Right hindlimb (tissue), 1 donor: ENCODE measurements around the gene PLEKHA6.
"Not testable (repeated sequence)": the region's sequence is repeated elsewhere in the genome, so short reads cannot be mapped to it uniquely, and the experiment has no call there.

ENCODE experiments used
- DNase-seq: peaks from one replicate; pipeline ENCODE4 v3.0.0-alpha.2; 2018

The PLEKHA6 gene

DNA sequence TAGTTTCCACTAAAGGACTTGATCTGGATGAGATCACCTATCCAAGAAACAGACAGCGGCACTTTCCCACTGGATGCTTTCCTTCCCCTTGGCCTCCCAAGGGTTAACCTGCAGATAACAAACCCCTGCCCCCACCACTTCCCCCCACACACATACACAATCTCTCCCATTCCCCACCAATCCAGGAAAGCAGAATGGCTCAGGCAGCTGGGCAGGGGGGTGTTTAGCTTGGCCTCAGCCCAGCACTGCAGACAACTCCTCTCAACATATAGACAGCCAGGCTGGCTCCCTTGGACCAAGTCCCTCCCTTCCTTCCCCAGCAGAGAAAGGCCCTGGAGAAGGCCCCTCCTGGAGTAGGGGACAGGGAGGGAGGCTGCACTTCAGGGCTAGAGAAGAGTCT is 24.6 kb downstream of the PLEKHA6 start:
- peak; percentile 47 for DNase-seq

- DNase-seq, result no peak
Measured at GRCh38 chr1:204334455-204334854, 25.3 kb downstream of the PLEKHA6 start.

GRCh38 chr1:204333427-204333826 is 26.3 kb downstream of the PLEKHA6 start:
- DNase-seq, result no peak

- DNase-seq, result no peak
Measured at GRCh38 chr1:204331847-204332487, 27.8 kb downstream of the PLEKHA6 start.

DNA sequence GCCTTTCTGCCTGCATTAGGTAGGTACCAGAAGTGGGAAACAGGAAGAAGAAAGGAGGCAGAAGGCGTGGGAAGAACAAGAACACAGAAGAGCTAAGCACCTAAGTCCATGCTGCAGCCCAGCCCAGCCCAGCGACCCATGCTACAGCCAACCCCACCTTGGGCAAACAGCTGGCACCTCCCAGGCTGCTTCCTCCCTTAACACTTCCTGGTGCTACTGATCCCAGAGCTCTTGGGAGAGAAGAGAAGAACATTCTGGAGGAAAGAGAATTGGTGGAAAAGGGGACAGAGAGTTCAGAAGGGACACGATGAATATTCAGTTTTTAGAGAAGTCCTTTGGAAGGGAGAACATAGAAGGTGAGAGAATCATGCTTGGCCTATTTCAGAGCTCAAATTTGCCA is 28.5 kb downstream of the PLEKHA6 start:
- DNase-seq, result no peak

DNA sequence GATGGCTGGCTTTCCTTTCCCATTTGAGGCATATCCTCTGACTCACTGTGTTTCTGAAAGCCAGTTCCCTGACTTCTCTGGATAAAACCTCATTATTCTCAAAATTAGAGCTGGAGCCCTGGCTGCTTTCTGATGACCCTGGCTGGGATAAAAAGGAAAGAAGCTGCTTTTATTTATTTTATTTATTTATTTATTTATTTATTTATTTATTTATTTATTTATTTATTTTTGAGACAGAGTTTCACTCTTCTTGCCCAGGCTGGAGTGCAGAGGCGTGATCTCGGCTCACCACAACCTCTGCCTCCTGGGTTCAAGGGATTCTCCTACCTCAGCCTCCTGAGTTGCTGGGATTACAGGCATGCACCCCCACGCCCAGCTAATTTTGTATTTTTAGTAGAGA is 31.9 kb downstream of the PLEKHA6 start:
- DNase-seq, result not testable (repeated sequence)

GRCh38 chr1:204327359-204327758 is 32.4 kb downstream of the PLEKHA6 start:
- no peak for DNase-seq

- DNase-seq, result no peak
Measured at GRCh38 chr1:204326771-204327300, 32.9 kb downstream of the PLEKHA6 start.

- DNase-seq, result no peak
Measured at GRCh38 chr1:204325944-204326343, 33.8 kb downstream of the PLEKHA6 start.

DNA sequence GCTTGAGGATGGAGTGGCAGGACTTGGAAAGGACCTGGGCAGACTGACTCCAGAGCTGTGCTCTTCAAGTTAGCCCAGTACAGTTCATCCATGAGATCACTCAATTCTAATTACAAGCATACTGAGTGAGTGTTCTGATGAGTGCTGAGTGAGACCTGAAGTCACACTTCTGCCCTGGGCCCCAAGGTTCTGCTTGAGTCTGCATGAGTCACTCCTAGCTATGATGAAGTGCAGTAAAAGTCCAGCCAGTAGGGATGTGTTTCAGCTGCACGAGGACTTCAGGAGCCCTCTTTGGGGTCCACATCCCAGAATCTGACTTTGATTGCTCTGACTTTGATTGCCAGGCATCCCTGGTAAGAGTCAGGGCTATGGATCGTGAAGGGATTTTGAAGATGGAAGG is 35.8 kb downstream of the PLEKHA6 start:
- no peak for DNase-seq

GRCh38 chr1:204322339-204322868 is 37.3 kb downstream of the PLEKHA6 start:
- no peak for DNase-seq

DNA sequence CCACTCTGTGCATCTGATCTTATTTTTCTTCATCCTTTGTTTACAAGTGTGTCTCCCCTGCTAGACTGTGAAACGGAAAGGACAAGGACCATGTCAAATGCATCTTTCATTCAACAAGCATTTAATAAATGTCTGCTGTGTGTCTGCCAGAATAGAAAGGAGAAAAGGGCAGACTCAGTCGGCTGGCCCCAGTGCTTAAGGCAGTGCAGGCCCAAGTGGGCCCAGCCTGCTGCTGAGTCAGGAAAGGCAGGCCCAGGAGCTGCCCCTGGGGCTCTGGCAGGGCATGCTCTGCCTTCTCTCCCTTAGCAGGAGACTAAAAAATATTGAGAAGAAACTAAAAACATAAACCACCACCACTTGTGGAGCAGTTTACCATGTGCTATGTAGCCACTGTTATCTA is 38.1 kb downstream of the PLEKHA6 start:
- no peak for DNase-seq

DNA sequence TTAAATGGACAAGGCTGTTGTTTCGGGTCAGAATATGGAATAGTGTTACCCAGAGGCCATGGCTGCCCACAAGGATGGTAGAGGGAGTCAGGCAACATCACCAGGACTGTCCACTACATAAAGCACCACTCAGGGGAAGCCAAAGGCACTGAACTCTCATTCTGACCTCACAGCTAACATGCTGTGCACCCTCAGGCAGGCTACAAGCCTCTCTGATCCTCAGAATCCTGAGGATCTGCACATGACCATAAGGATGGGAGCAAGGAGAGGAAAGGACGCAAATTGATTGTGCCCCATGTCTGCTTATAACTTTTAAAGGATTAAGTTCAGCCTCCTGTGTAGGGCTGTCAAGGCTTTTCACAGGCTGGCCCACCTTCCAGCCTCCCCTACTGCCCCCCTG is 38.7 kb downstream of the PLEKHA6 start:
- DNase-seq, result no peak

GRCh38 chr1:204320382-204320804 is 39.3 kb downstream of the PLEKHA6 start:
- DNase-seq, result no peak

- DNase-seq, result no peak
Measured at GRCh38 chr1:204319462-204319861, 40.3 kb downstream of the PLEKHA6 start.

GRCh38 chr1:204319027-204319426 is 40.7 kb downstream of the PLEKHA6 start:
- no peak for DNase-seq

DNA sequence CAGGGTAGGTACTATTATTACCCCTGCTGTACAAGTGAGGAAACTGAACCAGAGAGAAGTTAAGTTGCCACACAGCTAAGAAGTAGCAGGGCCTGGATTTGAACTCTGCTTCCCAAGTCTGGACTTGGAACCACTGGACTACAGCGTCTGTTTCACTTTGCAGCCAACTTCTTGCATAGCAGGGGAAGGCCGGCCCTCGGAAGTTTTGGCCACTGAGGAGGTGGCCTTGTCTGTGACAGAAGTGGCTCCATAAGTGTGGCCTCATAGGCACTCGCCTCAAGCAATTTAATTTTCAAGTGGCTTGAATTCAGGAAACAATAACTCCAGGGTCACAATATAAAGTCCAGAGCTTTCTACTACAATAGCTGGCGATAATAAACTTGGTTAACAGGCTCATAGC is 41.4 kb downstream of the PLEKHA6 start:
- DNase-seq, result no peak

DNA sequence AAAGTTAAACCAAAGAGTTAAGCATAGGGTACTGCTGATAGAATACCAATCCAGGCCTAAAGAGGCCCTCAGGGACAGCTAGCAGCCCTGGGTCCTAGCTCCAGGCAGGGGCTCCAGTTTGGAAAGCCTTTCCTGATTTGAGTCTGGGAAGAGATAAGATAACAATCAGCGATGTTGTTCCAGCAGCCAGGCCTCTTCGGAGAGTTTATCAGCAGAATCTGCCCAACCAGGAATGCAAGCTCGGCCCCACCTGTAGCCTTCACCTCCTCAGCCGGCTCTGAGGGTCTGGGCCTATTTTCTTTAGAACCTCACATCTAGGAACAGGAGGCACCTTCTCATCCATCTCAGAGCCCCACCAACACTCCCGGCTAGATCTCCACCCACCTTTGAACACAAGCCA is 42.6 kb downstream of the PLEKHA6 start:
- no peak for DNase-seq

GRCh38 chr1:204316164-204316563 is 43.6 kb downstream of the PLEKHA6 start:
- peak; percentile 49 for DNase-seq

- no peak for DNase-seq
Measured at GRCh38 chr1:204314893-204315658, 44.7 kb downstream of the PLEKHA6 start.

DNA sequence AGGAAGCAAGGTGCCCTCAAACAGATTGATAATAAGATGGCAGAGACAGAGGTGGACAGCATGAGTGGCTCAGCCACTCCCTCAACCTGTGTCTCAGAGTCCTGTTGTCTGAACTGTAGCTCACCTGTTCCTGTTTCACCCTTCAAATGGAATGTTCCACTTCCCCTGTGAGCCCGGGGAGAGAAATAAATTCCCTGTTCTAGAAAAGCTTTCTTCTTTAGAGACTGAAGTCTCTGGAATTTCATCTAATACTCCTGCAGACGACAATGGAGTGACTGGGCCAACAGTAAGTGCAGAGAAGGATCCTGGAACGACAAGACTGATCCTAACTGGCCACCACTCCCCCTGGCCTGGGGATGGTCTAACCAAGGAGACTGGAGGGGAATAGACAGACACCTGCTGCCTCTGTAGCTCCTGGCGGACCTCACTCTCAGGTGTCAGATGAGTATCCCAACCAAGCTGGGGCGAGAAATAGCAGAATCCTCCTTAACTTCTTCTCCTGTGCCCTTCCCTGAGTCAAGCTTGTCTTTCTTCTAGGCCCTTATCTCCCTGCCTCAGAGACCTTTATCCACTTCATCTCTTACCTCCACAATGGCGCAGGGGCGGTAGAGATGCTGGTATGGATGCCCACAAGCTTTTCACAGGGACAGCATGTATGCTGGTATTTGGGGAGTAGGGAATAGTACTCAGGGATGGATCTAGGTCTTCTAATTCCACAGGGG is 45.4 kb downstream of the PLEKHA6 start:
- DNase-seq, result no peak

DNA sequence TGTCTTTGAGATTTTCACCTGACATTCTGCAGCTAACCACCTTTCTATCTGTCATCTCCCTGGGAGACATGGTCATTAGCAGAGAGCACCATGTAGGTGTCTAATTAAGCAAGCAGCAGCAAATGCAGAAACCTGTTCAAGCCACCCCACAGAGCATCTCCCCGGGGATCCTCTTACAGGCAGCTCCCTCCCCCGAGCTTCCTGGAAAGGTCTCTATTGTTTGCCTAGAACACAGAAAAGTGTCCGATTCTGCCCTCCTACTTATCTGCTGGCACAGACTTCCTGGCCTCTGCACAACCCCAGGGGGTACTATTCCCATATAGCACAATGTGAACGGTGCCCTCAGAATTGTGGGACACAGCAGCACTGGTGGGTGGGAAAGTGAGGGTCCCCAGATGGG is 46.1 kb downstream of the PLEKHA6 start:
- DNase-seq, result no peak

DNA sequence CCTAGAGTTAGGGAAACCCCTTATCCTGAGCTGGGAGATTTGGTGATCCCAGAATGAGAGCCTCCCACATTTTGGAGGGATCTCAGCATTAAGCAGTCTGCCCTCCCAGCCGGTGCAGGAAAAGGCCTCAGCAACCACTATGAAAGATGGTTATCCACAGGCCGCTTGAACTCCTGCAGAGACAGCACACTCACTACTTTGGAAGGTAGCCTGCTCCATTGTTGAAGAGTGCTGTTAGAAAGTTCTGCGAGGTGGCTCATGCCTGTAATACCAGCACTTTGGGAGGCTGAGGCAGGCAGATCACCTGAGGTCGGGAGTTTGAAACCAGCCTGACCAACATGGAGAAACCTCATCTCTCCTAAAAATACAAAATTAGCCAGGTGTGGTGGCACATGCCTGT is 48.8 kb downstream of the PLEKHA6 start:
- not testable (repeated sequence) for DNase-seq
